IPS-NIHi7 (cell line): ENCODE measurements around the gene IRF4.
"Not testable (repeated sequence)": the region's sequence is repeated elsewhere in the genome, so short reads cannot be mapped to it uniquely, and the experiment has no call there.

ENCODE experiments used
- DNase-seq: peaks from one replicate; pipeline ENCODE4 v3.0.0; 2012; ENCODE audit warnings: mixed read lengths; ENCODE audit errors: extremely low spot score

The IRF4 gene

DNA sequence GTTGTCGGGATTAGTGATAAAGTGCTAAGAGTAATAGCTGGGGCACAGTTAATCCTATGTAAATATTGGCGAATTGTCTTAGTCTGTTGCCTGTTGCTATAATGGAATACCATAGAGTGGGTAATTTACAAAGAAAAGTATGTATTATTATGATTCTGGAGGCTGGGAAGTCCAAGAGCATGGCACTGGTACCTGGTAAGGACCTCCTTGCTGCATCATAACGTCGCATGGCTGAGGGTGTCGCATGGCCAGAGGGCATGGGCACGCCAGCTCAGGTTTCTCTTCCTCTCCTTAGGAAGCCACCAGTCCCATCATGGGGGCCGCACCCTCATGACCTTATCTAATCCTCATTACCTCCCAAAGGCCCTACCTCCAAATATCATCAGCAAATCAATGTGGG lies 29.7 kb downstream of the IRF4 start:
- DNase-seq, result no peak

DNA sequence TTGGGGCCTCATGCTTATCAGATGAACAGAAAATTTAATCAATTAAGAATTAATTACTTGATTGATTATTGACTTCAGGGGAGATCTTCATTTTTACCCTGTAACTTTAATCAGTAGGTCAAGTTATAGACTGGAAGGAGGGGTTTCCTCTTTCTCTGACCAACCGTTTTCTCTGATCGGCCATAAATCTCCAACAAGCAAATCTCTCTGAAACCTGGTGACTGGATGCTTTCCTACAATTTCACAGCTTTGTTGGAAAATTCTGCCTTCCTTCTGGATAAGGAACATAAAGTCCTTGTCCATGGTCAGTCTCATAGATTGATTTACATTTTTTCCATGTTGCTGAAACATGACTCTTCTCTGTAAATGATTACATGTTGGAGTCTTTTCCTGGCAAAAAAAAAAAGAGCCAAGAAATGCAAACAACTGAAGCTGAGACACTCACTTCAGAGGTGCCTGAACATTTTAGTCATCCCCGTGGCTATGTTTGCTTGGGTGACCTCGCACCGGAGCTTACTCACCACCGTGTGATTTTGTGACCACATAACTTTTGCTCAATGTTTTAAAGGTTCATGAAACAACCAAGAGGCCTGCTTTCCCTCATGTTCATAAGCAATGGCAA lies 31.0 kb downstream of the IRF4 start:
- DNase-seq, result no peak

DNA sequence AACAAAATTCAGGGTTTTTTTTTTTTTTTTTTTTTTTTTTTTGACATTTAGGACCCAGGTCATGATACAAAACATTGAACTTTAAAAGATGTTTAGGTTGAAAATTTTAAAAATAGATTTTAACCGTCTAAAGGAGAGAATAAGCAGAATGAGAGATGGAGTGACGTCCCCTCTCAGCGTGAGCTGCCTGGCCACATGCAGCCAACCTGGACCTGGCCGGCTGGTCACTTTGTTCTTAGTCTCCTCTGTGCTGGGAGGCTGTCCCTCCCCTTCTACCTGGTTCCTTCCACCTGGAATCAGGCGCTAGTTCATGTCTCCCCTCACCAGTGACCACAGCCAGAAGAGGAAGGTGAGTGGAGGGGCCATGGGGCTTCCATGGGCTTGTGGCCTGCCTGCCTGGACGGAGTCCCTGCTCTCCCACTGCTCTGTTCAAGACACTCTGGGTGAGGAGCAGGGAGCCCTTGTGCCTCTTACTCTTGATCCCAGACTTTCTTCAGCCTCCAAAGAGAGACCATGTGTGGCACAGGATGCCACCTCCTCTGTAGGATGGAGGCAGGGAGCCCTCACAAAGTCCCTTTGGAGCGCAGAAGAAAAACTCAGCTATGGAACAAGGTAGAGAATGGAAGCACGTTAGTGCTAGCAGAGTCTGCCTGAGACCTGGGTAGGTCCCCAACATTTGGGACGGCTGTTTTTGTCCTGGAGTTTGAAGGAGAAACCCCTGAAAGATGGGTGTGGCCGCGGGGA lies 31.7 kb downstream of the IRF4 start:
- no peak for DNase-seq

DNA sequence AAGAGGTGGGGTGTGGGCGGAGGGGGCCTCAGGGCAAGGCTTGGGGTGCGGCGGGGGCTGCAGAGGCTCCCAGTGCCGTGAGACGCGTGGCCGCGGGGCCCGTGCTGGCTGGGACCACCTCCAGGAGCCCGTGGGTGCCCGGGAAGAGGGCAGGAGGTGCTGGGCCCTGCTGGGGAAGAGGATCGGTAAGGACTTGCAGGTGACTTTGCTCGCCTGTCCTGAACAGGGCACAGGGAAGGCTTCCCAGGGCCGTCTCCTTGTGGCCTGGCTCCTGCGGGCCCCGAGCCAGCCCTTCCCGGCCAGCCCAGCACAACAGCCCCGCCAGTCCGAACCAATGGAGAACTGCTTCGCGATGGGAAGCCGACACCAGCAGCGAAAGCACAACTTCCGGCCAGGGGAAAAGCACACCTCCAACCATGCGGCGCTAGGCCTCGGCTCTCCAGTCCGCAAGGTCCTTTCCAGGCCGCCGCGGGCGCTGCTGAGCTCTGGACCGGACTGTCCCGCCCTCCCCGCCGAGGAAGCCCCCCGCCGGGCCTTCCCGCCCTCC lies 32.3 kb downstream of the IRF4 start:
- DNase-seq, result peak; percentile 33

DNA sequence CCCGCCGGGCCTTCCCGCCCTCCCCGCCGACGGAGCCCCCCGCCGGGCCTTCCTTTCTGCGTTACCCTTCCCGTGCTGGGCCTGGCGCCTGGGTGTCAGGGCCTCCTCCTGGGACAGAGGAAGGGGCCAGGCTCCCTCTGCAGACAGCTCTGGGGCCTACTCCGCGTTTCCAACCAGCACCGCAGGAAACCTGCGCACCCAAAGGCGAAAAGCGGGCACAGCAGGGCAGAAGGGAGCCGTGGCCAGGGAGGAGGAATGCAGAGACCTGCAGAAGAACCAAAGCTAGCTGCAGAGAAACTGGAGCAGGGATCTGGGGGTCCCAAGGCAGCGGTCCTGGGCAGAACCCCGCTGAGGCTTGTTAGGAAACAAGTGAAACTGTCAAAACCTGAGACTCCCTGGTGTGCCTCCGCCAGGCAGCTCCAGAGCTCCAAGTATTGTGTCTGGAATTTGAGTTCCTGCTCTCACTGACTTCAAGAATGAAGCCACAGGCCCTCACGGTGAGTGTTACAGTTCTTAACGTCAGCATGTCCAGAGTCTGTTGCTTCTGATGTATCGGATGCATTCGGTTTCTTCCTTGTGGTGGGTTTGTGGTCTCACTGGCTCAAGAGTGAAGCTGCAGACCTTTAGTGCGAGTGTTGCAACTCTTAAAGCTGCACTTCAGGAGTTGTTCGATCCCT lies 33.3 kb downstream of the IRF4 start:
- no peak for DNase-seq

DNA sequence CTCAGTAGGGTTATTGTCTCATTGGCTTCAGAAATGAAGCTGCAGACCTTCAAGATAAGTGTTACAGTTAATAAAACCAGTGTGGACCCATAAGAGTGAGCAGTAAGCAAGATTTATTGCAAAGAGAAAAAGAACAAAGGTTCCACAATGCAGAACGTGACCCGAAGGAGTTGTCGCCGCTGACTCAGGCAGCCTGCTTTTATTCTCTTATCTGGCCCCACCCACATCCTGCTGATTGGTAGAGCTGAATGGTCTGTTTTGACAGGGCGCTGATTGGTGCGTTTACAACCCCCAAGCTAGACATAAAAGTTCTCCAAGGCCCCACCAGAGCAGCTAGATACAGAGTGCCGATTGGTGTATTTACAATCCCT lies 33.9 kb downstream of the IRF4 start:
- not testable (repeated sequence) for DNase-seq

DNA sequence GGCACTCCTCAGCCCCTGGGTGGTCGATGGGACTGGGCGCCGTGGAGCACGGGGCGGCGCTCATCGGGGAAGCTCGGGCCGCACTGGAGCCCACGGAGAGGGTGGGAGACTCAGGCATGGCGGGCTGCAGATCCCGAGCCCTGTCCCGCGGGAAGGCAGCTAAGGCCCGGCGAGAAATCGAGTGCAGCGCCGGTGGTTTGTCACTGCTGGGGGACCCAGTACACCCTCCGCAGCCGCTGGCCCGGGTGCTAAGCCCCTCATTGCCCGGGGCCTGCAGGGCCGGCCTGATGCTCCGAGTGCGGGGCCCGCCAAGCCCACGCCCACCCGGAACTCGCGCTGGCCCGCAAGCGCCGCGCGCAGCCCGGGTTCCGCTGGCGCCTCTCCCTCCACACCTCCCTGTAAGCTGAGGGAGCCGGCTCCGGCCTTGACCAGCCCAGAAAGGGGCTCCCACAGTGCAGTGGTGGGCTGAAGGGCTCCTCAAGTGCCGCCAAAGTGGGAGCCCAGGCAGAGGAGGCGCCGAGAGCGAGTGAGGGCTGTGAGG lies 34.7 kb downstream of the IRF4 start:
- not testable (repeated sequence) for DNase-seq

DNA sequence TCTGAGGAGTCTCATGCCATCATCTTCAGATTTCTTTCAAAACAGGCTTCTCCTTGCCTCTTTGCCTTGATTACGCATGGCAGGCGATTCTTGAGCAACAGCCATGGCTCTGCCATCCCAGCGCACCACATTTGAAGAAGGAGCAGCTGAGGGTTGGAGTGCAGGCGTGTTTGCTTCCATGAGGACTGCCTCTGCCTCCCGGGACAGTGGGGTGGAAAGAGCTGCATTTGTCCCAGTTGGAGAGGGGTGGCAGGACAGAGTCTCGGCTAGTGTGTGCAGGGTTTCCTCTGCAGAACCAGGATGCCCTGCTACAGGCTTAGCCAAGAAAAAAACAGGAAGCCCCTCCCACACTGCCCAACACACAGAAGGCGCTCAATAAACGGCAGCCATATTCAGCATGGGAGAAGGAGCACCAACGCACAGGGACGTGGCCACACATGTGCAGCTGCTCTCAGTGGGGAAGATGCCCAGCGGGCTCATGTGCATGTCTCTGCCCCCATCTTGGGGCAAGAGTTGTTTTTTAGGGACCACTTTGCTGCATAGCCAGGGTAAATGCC lies 36.6 kb downstream of the IRF4 start:
- DNase-seq, result no peak

DNA sequence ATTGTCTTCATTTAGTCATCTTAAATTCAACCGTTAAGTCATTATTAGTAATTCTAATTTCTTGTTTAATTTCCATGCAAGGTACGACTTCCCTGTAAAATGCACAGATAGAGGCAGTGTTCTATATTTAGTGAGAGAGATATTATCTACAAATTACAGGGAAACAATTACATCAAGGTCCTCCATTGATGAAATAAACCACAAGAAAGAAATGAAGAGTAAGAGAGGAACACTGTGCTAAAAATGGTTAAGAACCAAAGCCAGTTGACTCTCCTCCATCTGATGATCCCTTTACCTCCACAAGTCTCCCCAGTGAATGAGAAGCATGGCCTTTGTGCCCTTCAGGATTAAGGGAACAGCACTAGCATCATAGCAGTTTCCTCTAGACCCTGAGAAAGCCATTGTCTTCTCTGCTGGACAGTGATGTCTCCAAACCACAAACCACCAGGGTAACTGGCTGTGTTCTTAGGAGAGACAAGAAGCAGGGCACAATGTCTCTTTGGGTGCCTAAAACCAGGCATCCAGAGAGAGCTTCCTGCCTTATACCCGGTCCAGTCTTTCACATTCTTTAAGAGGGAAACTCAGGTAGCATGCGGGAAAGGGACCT lies 38.1 kb downstream of the IRF4 start:
- DNase-seq, result no peak

DNA sequence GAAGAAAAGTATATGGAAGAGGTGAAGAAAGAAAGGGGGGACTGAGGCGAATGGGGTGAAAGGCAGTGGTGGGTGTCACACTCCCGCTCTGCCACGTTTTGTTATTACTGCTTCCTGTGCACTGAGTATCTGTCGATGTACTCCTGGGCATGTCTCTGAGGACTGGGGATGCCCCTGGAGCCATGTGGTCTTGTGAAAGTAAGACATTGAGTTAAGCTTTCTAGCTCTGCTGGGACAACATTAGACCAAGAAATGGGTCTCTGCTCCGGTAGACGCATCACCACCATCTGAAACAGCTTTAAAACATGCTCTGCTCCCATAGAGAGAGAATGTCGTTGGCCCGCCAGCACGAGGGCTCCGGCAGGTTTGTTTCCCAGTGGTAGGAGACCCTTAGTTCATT lies 40.0 kb downstream of the IRF4 start:
- no peak for DNase-seq

DNA sequence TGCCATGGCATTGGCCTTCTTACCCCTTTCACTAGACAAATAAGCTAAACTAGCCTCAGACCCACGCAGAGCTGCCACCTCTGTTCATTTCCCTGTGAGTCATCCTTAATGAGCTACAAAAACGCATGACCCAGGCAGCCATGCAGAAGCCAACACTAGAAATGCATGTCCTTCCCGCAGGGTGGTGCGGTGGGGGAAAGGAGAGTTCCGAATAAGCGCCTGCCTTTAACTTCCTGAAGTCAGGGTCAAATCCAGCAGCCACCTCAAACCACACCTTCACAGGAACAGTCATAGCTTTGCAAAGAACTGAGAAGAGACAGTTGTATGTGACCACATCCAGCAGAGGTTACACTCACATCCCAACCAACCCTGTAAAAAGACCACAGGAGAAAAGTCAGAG lies 40.4 kb downstream of the IRF4 start:
- DNase-seq, result no peak

DNA sequence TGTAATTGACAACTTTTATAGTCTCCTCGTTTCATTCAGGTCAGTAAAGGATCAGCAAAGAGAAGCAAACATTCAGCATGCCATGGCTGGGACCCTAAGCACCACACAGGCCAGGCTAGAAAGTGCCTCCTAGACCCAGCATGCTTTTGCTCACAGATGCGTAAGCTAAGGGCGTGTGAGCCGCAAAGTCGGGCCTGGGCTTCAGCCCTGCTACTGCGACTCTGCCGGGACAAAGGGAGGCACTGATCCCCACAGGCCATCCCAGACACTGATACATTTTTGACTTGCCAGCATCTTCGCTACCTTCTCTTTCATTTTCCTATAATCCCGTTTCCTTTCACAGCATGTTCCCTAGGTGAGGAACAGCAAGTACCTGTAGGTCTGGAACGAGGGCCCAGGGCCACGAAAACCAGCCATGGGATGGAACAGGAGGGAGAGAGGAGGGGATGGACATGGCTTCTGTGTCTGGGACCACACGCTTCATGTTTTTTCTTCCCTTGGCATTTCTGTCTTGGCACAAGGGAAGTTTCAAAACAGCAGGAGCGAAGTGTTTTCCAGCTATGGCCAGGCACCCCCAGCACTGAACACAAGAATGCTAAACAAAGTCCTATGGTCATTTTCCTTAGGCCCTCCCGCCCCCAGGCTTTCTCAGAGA lies 42.6 kb downstream of the IRF4 start:
- no peak for DNase-seq

DNA sequence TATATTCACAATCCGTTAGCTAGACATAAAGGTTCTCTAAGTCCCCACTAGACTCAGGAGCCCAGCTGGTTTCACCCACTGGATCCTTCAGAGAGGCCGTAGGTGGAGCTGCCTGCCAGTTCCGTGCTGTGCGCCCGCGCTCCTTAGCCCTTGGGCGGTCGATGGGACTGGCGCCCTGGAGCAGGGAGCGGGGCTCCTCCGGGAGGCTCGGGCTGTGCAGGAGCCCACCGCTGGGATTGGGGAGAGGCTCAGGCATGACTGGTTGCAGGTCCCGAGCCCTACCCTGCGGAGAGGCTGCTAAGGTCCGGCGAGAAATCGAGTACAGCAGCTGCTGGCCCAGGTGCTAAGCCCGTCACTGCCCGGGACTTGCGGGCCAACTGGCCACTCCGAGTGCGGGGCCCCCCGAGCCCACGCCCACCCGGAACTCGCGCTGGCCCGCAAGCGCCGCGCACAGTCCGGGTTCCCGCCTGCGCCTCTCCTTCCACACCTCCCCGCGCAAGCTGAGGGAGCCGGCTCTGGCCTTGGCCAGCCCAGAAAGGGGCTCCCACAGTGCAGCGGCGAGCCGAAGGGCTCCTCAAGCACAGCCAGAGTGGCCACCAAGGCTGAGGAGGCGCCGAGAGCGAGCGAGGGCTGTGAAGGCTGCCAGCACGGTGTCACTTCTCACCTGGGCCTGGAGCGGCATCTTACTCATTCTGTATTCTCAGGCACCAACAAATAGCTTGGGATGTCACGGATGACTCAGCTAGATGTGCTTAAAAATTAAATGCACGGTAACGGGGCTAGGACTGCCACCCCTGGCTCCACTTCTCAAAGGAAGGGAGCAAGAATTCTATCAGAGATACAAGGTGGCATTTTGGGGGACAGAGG lies 44.1 kb downstream of the IRF4 start:
- no peak for DNase-seq

DNA sequence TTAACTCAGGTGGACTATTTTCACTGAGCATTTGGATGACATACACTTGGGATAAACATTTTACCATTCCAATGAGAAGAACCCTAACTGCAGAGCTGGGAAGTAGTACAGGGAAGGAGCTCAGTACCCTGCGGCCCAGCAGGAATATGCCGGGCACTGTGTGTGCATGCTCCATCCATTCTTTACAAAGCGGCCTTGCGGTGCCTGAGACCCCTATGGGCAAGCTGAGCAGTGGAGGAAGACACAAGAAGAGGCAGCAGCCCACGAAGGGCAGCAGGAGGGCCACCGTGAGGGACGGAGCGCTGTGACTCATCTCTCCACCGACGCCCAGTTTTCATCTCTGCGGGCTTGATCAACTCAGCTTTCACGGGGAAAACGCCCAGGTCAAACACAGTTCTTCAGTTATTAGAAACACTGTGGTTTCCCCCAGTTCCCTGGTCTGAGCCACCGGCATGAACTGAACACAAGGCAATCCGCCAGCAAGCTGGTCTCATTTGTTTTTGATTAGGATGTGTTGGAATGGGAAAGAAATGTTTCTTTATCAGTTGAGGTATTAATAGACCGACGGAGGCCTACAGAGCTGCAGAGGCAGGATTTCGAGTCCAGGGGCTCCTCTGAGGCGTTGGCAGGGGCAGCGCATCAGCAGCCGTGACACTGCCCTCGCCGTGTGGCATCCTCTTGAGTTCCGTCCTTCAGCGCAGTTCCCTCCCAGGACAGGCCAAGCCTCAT lies 44.9 kb downstream of the IRF4 start:
- no peak for DNase-seq

DNA sequence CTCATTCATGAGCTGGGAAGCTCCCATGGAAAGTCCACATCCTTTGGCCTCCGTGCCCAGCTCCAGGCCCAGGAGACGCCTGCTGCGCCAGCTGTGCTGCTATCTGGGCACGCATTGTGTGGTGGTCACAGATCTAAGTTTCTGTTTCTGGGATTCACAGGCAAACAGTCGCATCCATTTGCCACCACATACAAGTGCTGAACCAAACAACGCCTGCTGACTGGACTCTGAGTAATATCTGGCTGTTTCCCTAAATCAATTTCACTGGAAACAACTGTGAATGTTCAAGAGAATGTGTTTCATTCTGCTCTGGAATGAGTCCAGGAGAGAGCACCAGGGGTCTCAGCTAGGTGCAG lies 45.5 kb downstream of the IRF4 start:
- DNase-seq, result no peak

DNA sequence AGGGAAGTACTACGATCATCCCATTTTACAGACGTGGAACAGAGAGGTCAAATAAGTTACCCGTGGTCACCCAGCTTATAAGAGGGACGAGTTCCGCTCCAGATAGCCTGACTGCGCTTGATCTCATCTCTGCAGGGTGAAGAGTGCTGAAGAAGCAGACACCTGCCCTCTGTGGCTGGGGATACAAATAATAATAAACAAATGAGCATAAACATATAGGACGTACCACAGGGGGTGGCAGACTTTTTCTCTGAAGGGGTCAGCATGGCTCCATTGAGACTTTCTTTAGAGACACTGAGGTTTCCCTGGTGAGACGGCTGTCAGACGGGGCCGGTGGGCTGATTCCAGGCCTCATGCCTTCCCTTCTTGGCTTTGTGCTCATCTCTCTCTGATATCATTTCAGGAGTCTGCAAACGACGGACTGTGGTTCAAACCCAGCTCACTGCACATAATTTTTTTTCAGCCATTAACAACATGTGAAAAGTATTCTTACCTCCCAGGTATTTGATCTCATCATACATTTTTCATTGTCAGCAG lies 47.1 kb downstream of the IRF4 start:
- DNase-seq, result no peak

DNA sequence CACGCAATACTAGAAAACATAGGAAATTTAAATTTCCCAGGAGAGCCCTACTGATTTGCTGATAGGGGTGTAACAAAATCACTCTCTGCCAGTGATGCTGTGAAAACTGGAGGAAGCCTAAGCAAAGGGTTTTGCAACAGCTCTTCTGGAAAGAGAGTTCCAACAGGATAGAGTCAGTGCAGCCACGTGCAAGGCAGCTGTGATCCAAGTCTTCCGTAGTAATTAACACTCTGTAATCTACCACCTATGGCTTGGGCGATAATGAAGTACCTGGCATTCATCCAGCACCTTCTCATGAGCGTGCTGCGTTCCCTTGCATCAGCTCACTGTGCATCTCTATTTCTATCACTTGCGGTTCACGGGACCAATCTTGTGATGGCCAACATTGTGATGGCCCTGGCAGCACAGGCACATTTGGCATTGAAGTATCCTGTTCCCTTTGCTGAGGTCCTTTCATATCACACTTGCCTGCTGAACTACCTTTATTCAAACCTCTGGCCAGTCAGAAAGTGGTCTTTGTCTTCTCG lies 48.2 kb downstream of the IRF4 start:
- DNase-seq, result no peak

DNA sequence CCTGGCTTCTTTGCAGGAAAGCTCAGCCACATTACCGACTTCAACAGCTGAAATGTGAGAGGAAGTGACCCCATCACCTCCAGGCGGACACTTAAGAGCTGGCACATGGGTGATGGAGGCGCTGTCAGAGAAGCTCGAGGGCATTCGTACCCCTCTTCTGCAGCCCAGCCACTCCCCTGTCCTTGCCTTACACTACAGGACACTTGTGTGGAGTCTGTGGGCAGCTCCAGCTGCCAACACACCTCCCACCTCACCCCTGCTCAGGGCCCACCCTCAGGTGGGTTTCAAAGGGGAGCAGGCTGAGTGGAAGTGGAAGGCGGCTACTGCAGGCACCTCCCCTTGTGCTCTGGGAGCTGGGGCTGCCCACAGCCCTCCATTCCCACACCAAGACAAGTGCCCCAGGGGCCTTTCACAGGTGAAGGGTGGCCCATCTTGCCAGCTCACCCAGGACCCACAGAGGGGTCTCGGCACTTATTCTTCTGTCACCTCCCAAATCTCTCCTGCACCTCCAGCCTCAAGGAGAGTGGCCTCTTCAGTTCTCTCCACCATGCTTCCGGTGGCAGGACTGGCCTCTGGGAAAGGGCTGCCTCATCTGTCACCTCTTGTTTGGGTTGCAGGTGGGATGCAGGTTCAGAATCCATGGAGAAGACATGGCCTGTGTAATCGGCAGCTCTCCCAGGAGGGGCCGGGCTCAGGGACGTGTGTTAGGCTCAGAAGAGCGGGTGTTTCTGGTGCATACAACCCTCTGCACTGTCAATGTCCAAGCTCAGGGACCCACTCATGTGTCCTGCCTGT lies 49.8 kb downstream of the IRF4 start:
- DNase-seq, result no peak
